ENCODE results near the gene PEX5L. TPM values are rescaled to one million over a fixed set of nuclear protein-coding genes. Genes with fewer than 3 reads are reported as not detected.

PEX5L gene
- total RNA-seq, 1 donor from 2014 or later, result 0.67 TPM

GRCh38 chr3:179902061-179902460, 134.7 kb downstream of the PEX5L start:
- Mint-ChIP-seq H3K27ac (no peak overlapping the region), H3K9me3 (no peaks in the 10 kb centered on the region), H3K4me1 (ENCODE audit: low read depth) (no peaks in the 10 kb centered on the region), H3K27me3 (ENCODE audit: insufficient read depth) (peaks cover 2% of the 10 kb centered on the region), H3K36me3 (ENCODE audit: low read depth) (no peaks in the 10 kb centered on the region), H3K4me3 (no peak overlapping the region)
- DNase-seq (ENCODE audit: low spot score), result no peak
- intact Hi-C loops (cut with micrococcal nuclease), result no loop called here

- no peaks in the 10 kb centered on the region for H3K36me3 Mint-ChIP-seq (ENCODE audit: low read depth)
- intact Hi-C loops (cut with micrococcal nuclease), result no loop called here
- peaks cover 2% of the 10 kb centered on the region for H3K27me3 Mint-ChIP-seq (ENCODE audit: insufficient read depth)
- no peak for DNase-seq (ENCODE audit: low spot score)
- H3K9me3 Mint-ChIP-seq, result no peaks in the 10 kb centered on the region
- no peaks in the 10 kb centered on the region for H3K4me1 Mint-ChIP-seq (ENCODE audit: low read depth)
- H3K4me3 Mint-ChIP-seq, result no peak overlapping the region
- no peak overlapping the region for H3K27ac Mint-ChIP-seq
These were observed 138.7 kb downstream of the PEX5L start for GRCh38 chr3:179898024-179898423.

GRCh38 chr3:179897231-179897630, 139.5 kb downstream of the PEX5L start:
- intact Hi-C loops (cut with micrococcal nuclease), result no loop called here

GRCh38 chr3:179896507-179896906, 140.2 kb downstream of the PEX5L start:
- intact Hi-C loops (cut with micrococcal nuclease), result no loop called here
- Mint-ChIP-seq H3K4me3 (no peak overlapping the region), H3K4me1 (ENCODE audit: low read depth) (no peaks in the 10 kb centered on the region), H3K27me3 (ENCODE audit: insufficient read depth) (no peaks in the 10 kb centered on the region), H3K27ac (no peak overlapping the region), H3K36me3 (ENCODE audit: low read depth) (no peaks in the 10 kb centered on the region), H3K9me3 (no peaks in the 10 kb centered on the region)
- no peak for DNase-seq (ENCODE audit: low spot score)

More at GRCh38 chr3:179897231-179897630, 139.5 kb downstream of the PEX5L start:
- Mint-ChIP-seq H3K4me3 (no peak overlapping the region), H3K4me1 (ENCODE audit: low read depth) (no peaks in the 10 kb centered on the region), H3K36me3 (ENCODE audit: low read depth) (no peaks in the 10 kb centered on the region), H3K27me3 (ENCODE audit: insufficient read depth) (peaks cover 2% of the 10 kb centered on the region), H3K27ac (no peak overlapping the region), H3K9me3 (no peaks in the 10 kb centered on the region)
- DNase-seq (ENCODE audit: low spot score), result no peak

GRCh38 chr3:179895330-179895729, 141.4 kb downstream of the PEX5L start:
- no peaks in the 10 kb centered on the region for H3K27me3 Mint-ChIP-seq (ENCODE audit: insufficient read depth)
- intact Hi-C loops (cut with micrococcal nuclease), result no loop called here
- no peak overlapping the region for H3K27ac Mint-ChIP-seq
- no peaks in the 10 kb centered on the region for H3K4me1 Mint-ChIP-seq (ENCODE audit: low read depth)
- no peaks in the 10 kb centered on the region for H3K9me3 Mint-ChIP-seq
- no peak overlapping the region for H3K4me3 Mint-ChIP-seq
- DNase-seq (ENCODE audit: low spot score), result no peak
- H3K36me3 Mint-ChIP-seq (ENCODE audit: low read depth), result no peaks in the 10 kb centered on the region

- H3K27me3 Mint-ChIP-seq (ENCODE audit: insufficient read depth), result no peaks in the 10 kb centered on the region
- no peak overlapping the region for H3K4me3 Mint-ChIP-seq
- no peaks in the 10 kb centered on the region for H3K9me3 Mint-ChIP-seq
- no peaks in the 10 kb centered on the region for H3K36me3 Mint-ChIP-seq (ENCODE audit: low read depth)
- intact Hi-C loops (cut with micrococcal nuclease), result no loop called here
- no peak for DNase-seq (ENCODE audit: low spot score)
- H3K27ac Mint-ChIP-seq, result no peak overlapping the region
- H3K4me1 Mint-ChIP-seq (ENCODE audit: low read depth), result peaks cover 14% of the 10 kb centered on the region
These were observed 149.3 kb downstream of the PEX5L start for GRCh38 chr3:179887295-179887943.

- DNase-seq (ENCODE audit: low spot score), result no peak
- no peaks in the 10 kb centered on the region for H3K27me3 Mint-ChIP-seq (ENCODE audit: insufficient read depth)
- H3K9me3 Mint-ChIP-seq, result no peaks in the 10 kb centered on the region
- H3K4me3 Mint-ChIP-seq, result no peak overlapping the region
- peaks cover 18% of the 10 kb centered on the region for H3K4me1 Mint-ChIP-seq (ENCODE audit: low read depth)
- H3K36me3 Mint-ChIP-seq (ENCODE audit: low read depth), result no peaks in the 10 kb centered on the region
- H3K27ac Mint-ChIP-seq, result no peak overlapping the region
- intact Hi-C loops (cut with micrococcal nuclease), result no loop called here
These were observed 150.8 kb downstream of the PEX5L start for GRCh38 chr3:179885950-179886349.

GRCh38 chr3:179884136-179884535, 152.6 kb downstream of the PEX5L start:
- Mint-ChIP-seq H3K4me1 (ENCODE audit: low read depth) (peaks cover 18% of the 10 kb centered on the region), H3K27ac (no peak overlapping the region), H3K9me3 (no peaks in the 10 kb centered on the region), H3K4me3 (no peak overlapping the region), H3K27me3 (ENCODE audit: insufficient read depth) (no peaks in the 10 kb centered on the region), H3K36me3 (ENCODE audit: low read depth) (no peaks in the 10 kb centered on the region)
- no peak for DNase-seq (ENCODE audit: low spot score)
- intact Hi-C loops (cut with micrococcal nuclease), result no loop called here

- peaks cover 18% of the 10 kb centered on the region for H3K4me1 Mint-ChIP-seq (ENCODE audit: low read depth)
- H3K27me3 Mint-ChIP-seq (ENCODE audit: insufficient read depth), result peaks cover 3% of the 10 kb centered on the region
- no peak overlapping the region for H3K4me3 Mint-ChIP-seq
- H3K27ac Mint-ChIP-seq, result no peak overlapping the region
- intact Hi-C loops (cut with micrococcal nuclease), result no loop called here
- peak; percentile 8 for DNase-seq (ENCODE audit: low spot score)
- H3K9me3 Mint-ChIP-seq, result no peaks in the 10 kb centered on the region
- H3K36me3 Mint-ChIP-seq (ENCODE audit: low read depth), result no peaks in the 10 kb centered on the region
These were observed 154.4 kb downstream of the PEX5L start for GRCh38 chr3:179882292-179882691.

- Mint-ChIP-seq H3K36me3 (ENCODE audit: low read depth) (no peaks in the 10 kb centered on the region), H3K27ac (no peak overlapping the region), H3K4me1 (ENCODE audit: low read depth) (peaks cover 18% of the 10 kb centered on the region), H3K4me3 (no peak overlapping the region), H3K9me3 (no peaks in the 10 kb centered on the region), H3K27me3 (ENCODE audit: insufficient read depth) (peaks cover 3% of the 10 kb centered on the region)
- DNase-seq (ENCODE audit: low spot score), result no peak
- intact Hi-C loops (cut with micrococcal nuclease), result no loop called here
These were observed 154.9 kb downstream of the PEX5L start for GRCh38 chr3:179881791-179882190.

- Mint-ChIP-seq H3K27ac (no peak overlapping the region), H3K27me3 (ENCODE audit: insufficient read depth) (peaks cover 3% of the 10 kb centered on the region), H3K9me3 (no peaks in the 10 kb centered on the region), H3K4me1 (ENCODE audit: low read depth) (peaks cover 12% of the 10 kb centered on the region), H3K36me3 (ENCODE audit: low read depth) (no peaks in the 10 kb centered on the region), H3K4me3 (no peak overlapping the region)
- intact Hi-C loops (cut with micrococcal nuclease), result no loop called here
- no peak for DNase-seq (ENCODE audit: low spot score)
These were observed 155.9 kb downstream of the PEX5L start for GRCh38 chr3:179880868-179881267.

- Mint-ChIP-seq H3K9me3 (no peaks in the 10 kb centered on the region), H3K4me3 (no peak overlapping the region), H3K27ac (no peak overlapping the region), H3K27me3 (ENCODE audit: insufficient read depth) (peaks cover 3% of the 10 kb centered on the region), H3K4me1 (ENCODE audit: low read depth) (no peaks in the 10 kb centered on the region), H3K36me3 (ENCODE audit: low read depth) (no peaks in the 10 kb centered on the region)
- DNase-seq (ENCODE audit: low spot score), result no peak
- intact Hi-C loops (cut with micrococcal nuclease), result no loop called here
These were observed 160.3 kb downstream of the PEX5L start for GRCh38 chr3:179876440-179876839.

- H3K27me3 Mint-ChIP-seq (ENCODE audit: insufficient read depth), result no peaks in the 10 kb centered on the region
- H3K4me1 Mint-ChIP-seq (ENCODE audit: low read depth), result no peaks in the 10 kb centered on the region
- no peak overlapping the region for H3K4me3 Mint-ChIP-seq
- DNase-seq (ENCODE audit: low spot score), result no peak
- H3K36me3 Mint-ChIP-seq (ENCODE audit: low read depth), result no peaks in the 10 kb centered on the region
- H3K9me3 Mint-ChIP-seq, result no peaks in the 10 kb centered on the region
- H3K27ac Mint-ChIP-seq, result no peak overlapping the region
- intact Hi-C loops (cut with micrococcal nuclease), result no loop called here
These were observed 163.9 kb downstream of the PEX5L start for GRCh38 chr3:179872842-179873241.

GRCh38 chr3:179871782-179872181, 165.0 kb downstream of the PEX5L start:
- H3K27ac Mint-ChIP-seq, result no peak overlapping the region
- H3K4me1 Mint-ChIP-seq (ENCODE audit: low read depth), result no peaks in the 10 kb centered on the region
- intact Hi-C loops (cut with micrococcal nuclease), result no loop called here
- DNase-seq (ENCODE audit: low spot score), result no peak
- H3K9me3 Mint-ChIP-seq, result no peaks in the 10 kb centered on the region
- H3K36me3 Mint-ChIP-seq (ENCODE audit: low read depth), result no peaks in the 10 kb centered on the region
- no peak overlapping the region for H3K4me3 Mint-ChIP-seq
- no peaks in the 10 kb centered on the region for H3K27me3 Mint-ChIP-seq (ENCODE audit: insufficient read depth)

All from activated T-helper 1 cell treated with anti-CD3 and anti-CD28 coated beads, Interleukin-12 subunit alpha, Interleukin-12 subunit beta, Interleukin-2, Interleukin-4 antibody, amounts not matched to agents 30 ng/mL and 10 ng/mL and 1 ng/mL, durations not matched to agents 14 hours and 24 hours and 36 hours (primary cell).